Upper lobe of left lung (tissue), 6 donors: ENCODE data around the gene PCYT2. TPM values are rescaled to one million over a fixed set of nuclear protein-coding genes. Genes with fewer than 3 reads are reported as not detected.

Experiments used
- ATAC-seq, 2 donors: fragments of 200-7000 bp; cut with Tn5 transposase; one replicate each; pipeline ENCODE4 v1.9.1; 2022; ENCODE audit warnings: mild to moderate bottlenecking in 2 of 2, moderate library complexity in 2 of 2; ENCODE audit not compliant: low FRiP score in 2 of 2
- DNase-seq, 2 donors: peaks; one replicate each; pipeline ENCODE4 v3.0.0-alpha.2; 2019 to 2020
- H3K27ac ChIP-seq, 4 donors: fragments of 200-600 bp; sonication (generic); one replicate each; pipeline ENCODE4 v1.5.1; 2016 to 2019
- H3K27me3 ChIP-seq, 4 donors: fragments of 200-600 bp; sonication (generic); one replicate each; pipeline ENCODE4 v1.5.1; 2017 to 2019
- H3K36me3 ChIP-seq, 4 donors: fragments of 200-600 bp; sonication (generic); one replicate each; pipeline ENCODE4 v1.5.1; 2016 to 2019
- H3K4me1 ChIP-seq, 4 donors: fragments of 200-600 bp; sonication (generic); one replicate each; pipeline ENCODE4 v1.5.1; 2018 to 2019
- H3K4me3 ChIP-seq, 4 donors: fragments of 200-600 bp; sonication (generic); one replicate each; pipeline ENCODE4 v1.5.1; 2017 to 2019; ENCODE audit warnings: mild to moderate bottlenecking in 2 of 4, moderate library complexity in 1 of 4
- H3K9me3 ChIP-seq, 4 donors: fragments of 200-600 bp; sonication (generic); one replicate each; pipeline ENCODE4 v1.5.1; 2018 to 2019
- EP300 ChIP-seq, 4 donors: sonication (generic); formaldehyde crosslinking; IDR thresholded peaks; one replicate each; pipeline ENCODE4 v1.5.1; 2017; ENCODE audit warnings: antibody characterized with exemption in 4 of 4, control low read depth in 2 of 4
- POLR2A ChIP-seq, 4 donors: fragments of 450-650 bp; IDR thresholded peaks; one replicate each; pipeline ENCODE4 v1.5.1; 2016 to 2017; ENCODE audit warnings: antibody characterized with exemption in 4 of 4, mild to moderate bottlenecking in 2 of 4
- POLR2AphosphoS5 ChIP-seq, 2 donors: sonication (generic); formaldehyde crosslinking; IDR thresholded peaks; one replicate each; pipeline ENCODE4 v1.5.1; 2017; ENCODE audit warnings: antibody characterized with exemption in 2 of 2
- WGBS, 2 donors: methylation state at CpG; one replicate each; pipeline ENCODE4 v1.1.5; 2017 to 2018; 5-methylcytosine and 5-hydroxymethylcytosine counted together
- total RNA-seq, 6 donors: library from RNA; depleted of rRNA in 4 of 6; stranded (reverse); fragments of >200 nt in 4 of 6; gene quantifications; one replicate each; pipeline versions ENCODE4 v1.1.0 to v1.2.1, GENCODE V29; 2016 to 2021
- TF ChIP-seq, protein P1 (sequence below), 6 experiments: fragments of 450-650 bp in 4 of 6; fragments of 200-600 bp in 2 of 6; sonication (generic) in 2 of 6; IDR thresholded peaks; one replicate each; pipeline ENCODE4 v1.5.1; 2016 to 2019; ENCODE audit warnings: antibody characterized with exemption in 6 of 6
- donor health status: DM: no; HTN: no; CAD: no; lungs with moderate emphysema.
- donor health status: DM: no; HTN: yes; CAD: no; lungs with severe emphysema.

Gene PCYT2
- total RNA-seq, 6 donors from 2014 or later = 29.1 to 63.1 (median 52.2) TPM

DNA sequence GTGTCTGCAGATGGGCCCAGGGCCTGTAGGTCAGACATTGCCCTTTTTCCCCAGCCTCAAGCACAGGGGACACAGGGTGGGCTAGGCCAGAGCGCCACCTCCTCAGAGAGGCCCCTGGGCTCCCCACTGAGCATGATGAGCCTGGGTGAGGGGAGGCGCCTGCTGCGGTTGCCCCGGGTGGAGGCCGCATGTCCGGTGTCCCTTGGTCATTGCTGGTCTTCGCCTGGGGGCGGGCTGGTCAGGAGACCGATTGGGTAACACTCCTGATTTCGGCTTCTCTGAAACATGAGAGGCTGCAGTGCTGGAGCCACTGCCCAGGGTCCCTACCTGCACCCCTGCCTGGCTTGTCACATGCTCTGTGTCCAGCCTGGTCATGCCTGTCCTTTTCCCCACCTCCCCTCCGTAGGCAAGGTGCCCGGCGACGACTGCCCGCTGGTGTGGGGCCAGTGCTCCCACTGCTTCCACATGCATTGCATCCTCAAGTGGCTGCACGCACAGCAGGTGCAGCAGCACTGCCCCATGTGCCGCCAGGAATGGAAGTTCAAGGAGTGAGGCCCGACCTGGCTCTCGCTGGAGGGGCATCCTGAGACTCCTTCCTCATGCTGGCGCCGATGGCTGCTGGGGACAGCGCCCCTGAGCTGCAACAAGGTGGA lies 11.6 kb downstream of the PCYT2 start:
- DNase-seq (peak in 1 of 2 donors; percentile 69), ATAC-seq (no peak)
- Histone ChIP-seq H3K27ac (no peak overlapping the region), H3K27me3 (no peaks in the 10 kb centered on the region), H3K4me3 (no peak overlapping the region), H3K9me3 (no peaks in the 10 kb centered on the region), H3K4me1 (peaks cover 12 to 22% (median 14%) of the 10 kb centered on the region in 4 donors), H3K36me3 (peaks cover 6 to 71% (median 58%) of the 10 kb centered on the region in 4 donors)
- TF ChIP-seq POLR2AphosphoS5 (IDR thresholded peaks at IDR 0.05) (no peak), EP300 (IDR thresholded peaks at IDR 0.05) (no peak), POLR2A (IDR thresholded peaks at IDR 0.05) (no peak)
- TF ChIP-seq, protein P1, sequence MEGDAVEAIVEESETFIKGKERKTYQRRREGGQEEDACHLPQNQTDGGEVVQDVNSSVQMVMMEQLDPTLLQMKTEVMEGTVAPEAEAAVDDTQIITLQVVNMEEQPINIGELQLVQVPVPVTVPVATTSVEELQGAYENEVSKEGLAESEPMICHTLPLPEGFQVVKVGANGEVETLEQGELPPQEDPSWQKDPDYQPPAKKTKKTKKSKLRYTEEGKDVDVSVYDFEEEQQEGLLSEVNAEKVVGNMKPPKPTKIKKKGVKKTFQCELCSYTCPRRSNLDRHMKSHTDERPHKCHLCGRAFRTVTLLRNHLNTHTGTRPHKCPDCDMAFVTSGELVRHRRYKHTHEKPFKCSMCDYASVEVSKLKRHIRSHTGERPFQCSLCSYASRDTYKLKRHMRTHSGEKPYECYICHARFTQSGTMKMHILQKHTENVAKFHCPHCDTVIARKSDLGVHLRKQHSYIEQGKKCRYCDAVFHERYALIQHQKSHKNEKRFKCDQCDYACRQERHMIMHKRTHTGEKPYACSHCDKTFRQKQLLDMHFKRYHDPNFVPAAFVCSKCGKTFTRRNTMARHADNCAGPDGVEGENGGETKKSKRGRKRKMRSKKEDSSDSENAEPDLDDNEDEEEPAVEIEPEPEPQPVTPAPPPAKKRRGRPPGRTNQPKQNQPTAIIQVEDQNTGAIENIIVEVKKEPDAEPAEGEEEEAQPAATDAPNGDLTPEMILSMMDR (IDR thresholded peaks at IDR 0.05) = no peak
- 94 to 95% methylated on average over 22 of the region's 22 CpGs for WGBS, 2 donors

DNA sequence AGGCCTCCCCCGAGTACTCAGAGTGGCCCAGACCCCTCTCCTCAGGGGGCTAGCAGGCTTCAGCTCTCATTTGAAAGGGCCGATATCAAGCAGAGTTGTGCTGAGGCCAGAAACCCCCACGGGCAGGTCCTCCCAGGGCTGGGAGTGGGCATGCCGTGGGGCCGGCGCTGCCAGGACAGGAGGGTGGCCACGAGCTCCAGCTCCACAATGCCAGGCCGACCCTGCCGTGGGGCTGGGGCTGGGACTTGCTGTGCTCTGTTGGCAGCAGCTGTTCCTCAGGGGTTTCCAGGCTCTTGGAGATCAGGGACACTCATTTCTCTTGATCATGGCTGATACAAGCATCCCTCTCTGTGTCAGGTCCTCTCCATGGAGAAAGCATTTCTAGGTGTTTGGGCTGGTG lies 12.3 kb downstream of the PCYT2 start:
- Histone ChIP-seq H3K36me3 (peaks cover 11 to 70% (median 56%) of the 10 kb centered on the region in 4 donors), H3K27ac (no peak overlapping the region), H3K9me3 (no peaks in the 10 kb centered on the region), H3K4me3 (no peak overlapping the region), H3K27me3 (no peaks in the 10 kb centered on the region), H3K4me1 (peaks cover 12 to 22% (median 14%) of the 10 kb centered on the region in 4 donors)
- ATAC-seq (no peak), DNase-seq (peak in 1 of 2 donors; percentile 75)
- WGBS, 2 donors = 95% methylated on average over 9 of the region's 9 CpGs; no CpG with 5 or more reads in 1 of the 2 donors
- TF ChIP-seq POLR2AphosphoS5 (IDR thresholded peaks at IDR 0.05) (no peak), EP300 (IDR thresholded peaks at IDR 0.05) (no peak), POLR2A (IDR thresholded peaks at IDR 0.05) (no peak)
- TF ChIP-seq, protein P1 (IDR thresholded peaks at IDR 0.05) = no peak

DNA sequence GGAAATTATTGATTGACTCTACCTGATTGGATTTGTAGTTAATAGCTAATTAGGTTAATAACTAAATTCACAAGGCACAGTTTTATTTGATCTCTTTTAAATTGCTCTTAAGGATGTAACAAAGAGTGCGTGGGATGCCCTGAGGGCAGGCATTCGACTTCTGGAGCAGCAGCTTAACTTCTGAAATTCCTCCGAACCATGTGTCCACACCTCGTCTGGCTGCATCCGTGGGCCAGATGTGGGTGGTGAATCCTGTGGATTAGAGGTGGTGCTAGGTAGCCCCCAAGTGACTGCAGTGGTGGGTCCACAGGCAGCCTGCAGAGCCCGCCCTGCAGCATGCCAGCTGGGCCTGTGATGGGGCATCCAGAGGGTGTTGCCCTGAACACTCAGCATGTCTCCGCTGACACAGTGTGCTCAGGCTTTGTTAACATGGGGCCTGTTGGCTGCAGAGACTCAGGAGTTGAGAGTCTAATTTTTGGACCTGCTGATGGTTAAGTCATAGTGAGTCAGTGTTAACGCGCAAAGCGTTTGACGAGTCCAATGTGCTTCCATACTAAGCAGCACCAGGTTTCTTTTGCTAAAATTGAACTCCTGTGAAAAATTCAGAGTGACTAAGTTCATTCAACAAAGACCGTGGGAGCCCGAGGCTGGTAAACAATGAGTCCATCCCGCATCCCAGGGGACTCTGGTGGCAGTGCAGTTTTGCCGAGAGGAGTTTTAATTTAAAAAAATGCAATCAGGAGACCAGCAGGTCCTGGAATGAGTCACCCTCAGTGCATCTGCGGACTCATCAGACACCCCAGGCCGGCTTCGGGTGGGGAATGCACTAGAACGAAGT lies 13.0 kb downstream of the PCYT2 start:
- peak in 1 of 2 donors; percentile 41 for DNase-seq
- Histone ChIP-seq H3K36me3 (peaks cover 11 to 71% (median 52%) of the 10 kb centered on the region in 4 donors), H3K4me3 (no peak overlapping the region), H3K27ac (no peak overlapping the region), H3K4me1 (peaks cover 12 to 21% (median 14%) of the 10 kb centered on the region in 4 donors), H3K9me3 (no peaks in the 10 kb centered on the region), H3K27me3 (no peaks in the 10 kb centered on the region)
- WGBS, 2 donors = 92 to 94% methylated on average over 15 to 19 of the region's 19 CpGs
- TF ChIP-seq POLR2A (IDR thresholded peaks at IDR 0.05) (no peak), POLR2AphosphoS5 (IDR thresholded peaks at IDR 0.05) (no peak), EP300 (IDR thresholded peaks at IDR 0.05) (no peak)
- TF ChIP-seq, protein P1 (IDR thresholded peaks at IDR 0.05) = no peak
- no peak for ATAC-seq

DNA sequence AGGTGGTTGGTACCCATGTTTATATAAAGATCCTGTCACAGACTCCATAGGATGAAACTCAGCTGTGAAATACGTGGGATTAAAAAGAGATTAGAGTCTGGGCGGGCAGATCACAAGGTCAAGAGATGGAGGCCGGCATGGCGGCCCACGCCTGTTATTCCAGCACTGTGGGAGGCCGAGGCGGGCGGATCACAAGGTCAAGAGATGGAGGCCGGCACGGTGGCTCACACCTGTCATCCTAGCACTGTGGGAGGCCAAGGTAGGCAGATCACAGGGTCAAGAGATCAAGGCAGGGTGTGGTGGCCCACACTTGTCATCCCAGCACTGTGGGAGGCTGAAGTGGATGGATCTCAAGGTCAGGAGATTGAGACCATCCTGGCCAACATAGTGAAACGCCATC lies 15.8 kb downstream of the PCYT2 start:
- Histone ChIP-seq H3K27ac (no peak overlapping the region), H3K27me3 (no peaks in the 10 kb centered on the region), H3K4me3 (no peak overlapping the region), H3K9me3 (no peaks in the 10 kb centered on the region), H3K36me3 (peaks cover 11 to 68% (median 50%) of the 10 kb centered on the region in 4 donors), H3K4me1 (peaks cover 9 to 20% (median 13%) of the 10 kb centered on the region in 4 donors)
- DNase-seq (peak in 1 of 2 donors; percentile 53), ATAC-seq (no peak)
- 92 to 95% methylated on average over 11 of the region's 11 CpGs for WGBS, 2 donors
- TF ChIP-seq POLR2AphosphoS5 (IDR thresholded peaks at IDR 0.05) = no peak
- no peak for TF ChIP-seq EP300 (IDR thresholded peaks at IDR 0.05)
- TF ChIP-seq, protein P1 (IDR thresholded peaks at IDR 0.05) = no peak
- TF ChIP-seq POLR2A (IDR thresholded peaks at IDR 0.05) = no peak
